Heart left ventricle (tissue), 16 donors: ENCODE data around the gene NELL1. TPM values are rescaled to one million over a fixed set of nuclear protein-coding genes. Genes with fewer than 3 reads are reported as not detected.

Experiments used
- ATAC-seq, 4 donors: fragments of 200-7000 bp; cut with Tn5 transposase; one replicate each; pipeline ENCODE4 v1.9.1; 2020 to 2022; ENCODE audit warnings: moderate library complexity in 4 of 4, mild to moderate bottlenecking in 3 of 4, moderate number of reproducible peaks in 1 of 4
- DNase-seq, 5 donors: peaks; one replicate each; pipeline ENCODE4 v3.0.0-alpha.2; 2020
- H3K27ac ChIP-seq, 12 donors: fragments of 200-600 bp; sonication (generic) in 4 of 12; one replicate each; pipeline versions ENCODE4 v1.5.0 to v1.8.0; 2016 to 2022; ENCODE audit warnings: mild to moderate bottlenecking in 2 of 12
- H3K27me3 ChIP-seq, 9 donors: fragments of 200-600 bp; sonication (generic) in 2 of 9; one replicate each; pipeline versions ENCODE4 v1.5.1 to v1.8.0; 2016 to 2022; ENCODE audit warnings: mild to moderate bottlenecking in 3 of 9
- H3K36me3 ChIP-seq, 9 donors: fragments of 200-600 bp; sonication (generic) in 2 of 9; one replicate each; pipeline versions ENCODE4 v1.5.0 to v1.8.0; 2018 to 2022; ENCODE audit warnings: mild to moderate bottlenecking in 2 of 9
- H3K4me1 ChIP-seq, 12 donors: fragments of 200-600 bp; sonication (generic) in 4 of 12; one replicate each; pipeline versions ENCODE4 v1.5.0 to v1.8.0; 2016 to 2022; ENCODE audit warnings: mild to moderate bottlenecking in 3 of 12
- H3K4me3 ChIP-seq, 12 donors: fragments of 200-600 bp; sonication (generic) in 4 of 12; one replicate each; pipeline versions ENCODE4 v1.5.0 to v1.8.0; 2017 to 2022; ENCODE audit warnings: mild to moderate bottlenecking in 9 of 12, moderate library complexity in 4 of 12
- H3K9me3 ChIP-seq, 12 donors: fragments of 200-600 bp; sonication (generic) in 4 of 12; one replicate each; pipeline versions ENCODE4 v1.5.0 to v1.8.0; 2016 to 2022; ENCODE audit warnings: mild to moderate bottlenecking in 1 of 12
- POLR2A ChIP-seq, 2 donors: fragments of 450-650 bp; IDR thresholded peaks; one replicate each; pipeline ENCODE4 v1.6.1; 2017; ENCODE audit warnings: antibody characterized with exemption in 2 of 2, mild to moderate bottlenecking in 2 of 2, moderate library complexity in 2 of 2
- WGBS, 4 donors: extraction: QIAGEN DNeasy Blood & Tissue Kit in 2 of 4; methylation state at CpG; one replicate each; pipeline versions ENCODE4 v1.1.5 to v1.1.7; 2013 to 2018; 5-methylcytosine and 5-hydroxymethylcytosine counted together
- intact Hi-C, 10 donors: fragments of 100-400 bp; cut with DNase I; formaldehyde crosslinking; loops; one replicate each; pipeline versions ENCODE4 v1.11.1 to v1.14.2; 2022
- polyA plus RNA-seq, 2 donors: library from polyadenylated mRNA; stranded (reverse); fragments of 200-250 nt; gene quantifications; one replicate each; pipeline ENCODE4 v1.2.3, GENCODE V29; 2013
- total RNA-seq, 9 donors: library from RNA; depleted of rRNA in 2 of 9; stranded (reverse); fragments of >200 nt in 2 of 9; fragmentation: NEBNext Ultra II Directional in 3 of 9; extraction: Animal tissue kit (Norgen Biotek cat#: 25700) in 3 of 9; gene quantifications; one replicate each; pipeline versions ENCODE4 v1.1.0 to v1.2.4, GENCODE V29; 2016 to 2023
- TF ChIP-seq, protein P1 (sequence below), 12 donors: fragments of 200-600 bp; sonication (generic) in 4 of 12; IDR thresholded peaks; one replicate each; pipeline versions ENCODE4 v1.5.0 to v1.8.0; 2018 to 2022; ENCODE audit warnings: antibody characterized with exemption in 12 of 12, mild to moderate bottlenecking in 5 of 12
- donor health status: ischemic (EF 13 %, LVEDD 7.1; RV severe dilation, severe dysfunction).
- donor health status: healthy with polysubstance abuse.
- donor health status: DM: no; HTN: yes; CAD: no.
- donor health status: DM: no; HTN: no; CAD: no.
- donor health status: ischemic (EF 25% LVEDD 6.9; RV normal size, moderate dysfunction).
- donor health status: ischemic (EF 25% LVEDD 5.7; RV mildly dilated, moderate dysfunction).
- donor health status: healthy.
- donor health status: DM: yes; HTN: yes; CAD: no.
- donor health status: ischemic (EF 35%, LVEDD 5.7; RV mildly dilated, moderate dysfunction).
- donor health status: nonischemic (EF 11% LVEDD 7.7; RV severe dilation, severe dysfunction).
- donor health status: DM: yes; HTN: yes; CAD: no.
- donor health status: PGD.
- donor health status: ischemic (EF 29% LVEDD 5.4; RV normal size, mild dysfunction).
- donor health status: nonischemic (EF 23%, LVEDD 6.1; RV moderate dilation, normal function).

Gene NELL1
- total and polyA plus RNA-seq, 11 donors = 1.6 TPM; not detected in 10

DNA sequence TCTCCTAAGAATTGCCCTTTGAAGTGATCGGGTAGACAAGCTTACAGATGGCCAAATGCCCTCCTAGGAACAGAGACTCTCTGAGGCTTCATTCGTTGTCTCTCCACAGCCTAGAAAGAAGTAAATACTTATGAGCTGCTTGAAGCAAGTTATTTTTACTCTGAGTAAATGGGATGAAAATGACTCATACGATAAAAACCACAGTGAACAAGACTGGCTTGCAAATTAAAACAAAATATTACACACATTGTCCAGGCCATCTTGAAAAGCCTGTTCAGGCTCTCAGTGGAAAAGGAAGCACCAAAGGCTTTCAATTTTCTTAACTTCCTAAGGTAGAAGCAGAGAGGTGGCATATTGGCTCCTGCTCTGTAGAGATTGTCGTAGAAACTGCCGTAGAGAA lies 294.2 kb downstream of the NELL1 start:
- intact Hi-C loops = no loop called here
- no peaks in the 10 kb centered on the region for H3K9me3 ChIP-seq
- DNase-seq (no peak), ATAC-seq (no peak)
- TF ChIP-seq, protein P1, sequence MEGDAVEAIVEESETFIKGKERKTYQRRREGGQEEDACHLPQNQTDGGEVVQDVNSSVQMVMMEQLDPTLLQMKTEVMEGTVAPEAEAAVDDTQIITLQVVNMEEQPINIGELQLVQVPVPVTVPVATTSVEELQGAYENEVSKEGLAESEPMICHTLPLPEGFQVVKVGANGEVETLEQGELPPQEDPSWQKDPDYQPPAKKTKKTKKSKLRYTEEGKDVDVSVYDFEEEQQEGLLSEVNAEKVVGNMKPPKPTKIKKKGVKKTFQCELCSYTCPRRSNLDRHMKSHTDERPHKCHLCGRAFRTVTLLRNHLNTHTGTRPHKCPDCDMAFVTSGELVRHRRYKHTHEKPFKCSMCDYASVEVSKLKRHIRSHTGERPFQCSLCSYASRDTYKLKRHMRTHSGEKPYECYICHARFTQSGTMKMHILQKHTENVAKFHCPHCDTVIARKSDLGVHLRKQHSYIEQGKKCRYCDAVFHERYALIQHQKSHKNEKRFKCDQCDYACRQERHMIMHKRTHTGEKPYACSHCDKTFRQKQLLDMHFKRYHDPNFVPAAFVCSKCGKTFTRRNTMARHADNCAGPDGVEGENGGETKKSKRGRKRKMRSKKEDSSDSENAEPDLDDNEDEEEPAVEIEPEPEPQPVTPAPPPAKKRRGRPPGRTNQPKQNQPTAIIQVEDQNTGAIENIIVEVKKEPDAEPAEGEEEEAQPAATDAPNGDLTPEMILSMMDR (IDR thresholded peaks at IDR 0.05) = no peak
- TF ChIP-seq POLR2A (IDR thresholded peaks at IDR 0.05) = no peak
- H3K36me3 ChIP-seq = no peaks in the 10 kb centered on the region
- H3K4me3 ChIP-seq = no peak overlapping the region
- no peaks in the 10 kb centered on the region for H3K4me1 ChIP-seq
- no peaks in the 10 kb centered on the region for H3K27me3 ChIP-seq
- H3K27ac ChIP-seq = no peak overlapping the region
- 68 to 78% (median 73%) methylated on average over 5 of the region's 5 CpGs for WGBS, 4 donors

DNA sequence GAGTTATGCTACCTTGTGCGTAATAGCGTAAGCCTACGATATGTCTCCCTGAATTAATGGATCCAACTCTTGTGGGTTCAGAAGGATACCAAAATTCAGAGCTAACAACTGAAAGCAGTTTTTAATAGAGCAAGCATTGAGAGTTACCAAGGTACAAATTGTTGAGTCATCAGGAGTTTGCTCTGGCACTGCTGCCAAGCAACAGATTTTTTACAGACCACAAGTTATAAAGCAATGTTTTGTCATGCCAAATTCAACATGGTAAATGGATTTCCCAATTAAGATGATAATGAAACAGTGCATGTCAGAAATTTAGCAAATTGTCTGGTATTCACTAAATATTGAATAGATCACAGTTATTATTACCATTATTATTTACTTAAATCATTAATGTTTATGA lies 295.6 kb downstream of the NELL1 start:
- TF ChIP-seq, protein P1 (IDR thresholded peaks at IDR 0.05) = no peak
- no peak for TF ChIP-seq POLR2A (IDR thresholded peaks at IDR 0.05)
- WGBS, 4 donors = 94 to 99% (median 96%) methylated on average over 3 of the region's 3 CpGs
- intact Hi-C loops = no loop called here
- Histone ChIP-seq H3K27me3 (no peaks in the 10 kb centered on the region), H3K27ac (no peak overlapping the region), H3K36me3 (no peaks in the 10 kb centered on the region), H3K4me1 (no peaks in the 10 kb centered on the region), H3K9me3 (no peaks in the 10 kb centered on the region), H3K4me3 (no peak overlapping the region)
- ATAC-seq (no peak), DNase-seq (no peak)

DNA sequence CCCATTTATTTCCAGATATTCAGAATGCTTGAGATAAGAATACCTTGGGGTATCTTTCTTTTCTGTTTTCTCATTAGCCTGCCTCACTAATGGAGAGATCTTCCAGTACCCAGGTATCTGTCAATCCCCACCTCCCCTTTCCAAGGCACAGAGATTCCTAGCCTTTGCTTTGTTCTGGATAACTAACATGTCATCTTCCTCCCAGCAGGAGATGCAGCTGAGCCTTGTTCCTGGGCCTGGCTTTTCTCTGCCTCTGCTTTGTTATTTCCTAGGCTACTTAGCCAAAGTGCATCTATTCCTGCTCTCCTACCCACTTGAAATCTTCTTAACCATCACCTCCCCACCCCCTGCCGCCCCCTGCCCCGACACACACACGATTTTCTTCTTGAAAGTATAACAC lies 297.1 kb downstream of the NELL1 start:
- no peaks in the 10 kb centered on the region for H3K27me3 ChIP-seq
- H3K4me1 ChIP-seq = no peaks in the 10 kb centered on the region
- H3K27ac ChIP-seq = no peak overlapping the region
- no peak overlapping the region for H3K4me3 ChIP-seq
- WGBS, 4 donors = 29 to 50% (median 35%) methylated on average over 3 of the region's 3 CpGs
- DNase-seq = no peak
- no peak for ATAC-seq
- TF ChIP-seq, protein P1 (IDR thresholded peaks at IDR 0.05) = no peak
- no peak for TF ChIP-seq POLR2A (IDR thresholded peaks at IDR 0.05)
- no peaks in the 10 kb centered on the region for H3K9me3 ChIP-seq
- intact Hi-C loops = no loop called here
- H3K36me3 ChIP-seq = no peaks in the 10 kb centered on the region

DNA sequence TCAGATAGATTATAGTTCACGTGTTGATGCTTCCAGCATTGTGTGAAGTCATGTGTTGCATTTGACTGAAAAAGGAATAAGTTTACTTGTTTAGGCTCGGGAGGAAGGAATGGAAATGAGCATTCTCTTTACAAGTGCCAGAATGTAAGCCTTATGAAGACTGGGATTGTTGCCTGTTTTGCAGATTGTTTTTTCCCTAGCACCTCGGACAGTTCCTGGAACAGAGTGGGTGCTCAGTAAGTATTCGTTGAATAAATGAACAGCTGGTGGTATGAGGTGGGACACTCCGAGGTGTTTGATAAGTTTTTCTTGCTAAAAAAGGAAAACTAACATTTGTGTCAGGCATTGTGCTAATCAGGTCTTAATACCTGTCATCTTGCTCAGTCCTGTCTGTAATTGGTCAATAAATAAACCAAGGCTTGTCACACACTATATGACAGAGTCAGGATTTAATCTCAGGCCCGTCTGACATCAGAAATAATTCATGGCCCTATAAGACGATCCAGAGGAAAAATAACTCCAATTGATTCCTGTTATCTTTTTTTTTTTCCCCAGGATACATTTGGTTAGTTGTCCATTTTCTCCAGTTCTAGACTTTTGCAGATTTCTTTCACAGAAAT lies 304.7 kb downstream of the NELL1 start:
- DNase-seq = no peak
- TF ChIP-seq, protein P1 (IDR thresholded peaks at IDR 0.05) = no peak
- TF ChIP-seq POLR2A (IDR thresholded peaks at IDR 0.05) = no peak
- Histone ChIP-seq H3K4me3 (no peak overlapping the region), H3K36me3 (no peaks in the 10 kb centered on the region), H3K27ac (no peak overlapping the region), H3K4me1 (no peaks in the 10 kb centered on the region), H3K27me3 (no peaks in the 10 kb centered on the region), H3K9me3 (no peaks in the 10 kb centered on the region)
- intact Hi-C loops = no loop called here
- WGBS, 4 donors = 50 to 56% (median 55%) methylated on average over 7 of the region's 7 CpGs
- no peak for ATAC-seq
